Adipose tissue (tissue), 3 donors: ENCODE data around the gene SUFU. TPM values are rescaled to one million over a fixed set of nuclear protein-coding genes. Genes with fewer than 3 reads are reported as not detected.
"Not testable (repeated sequence)": the region's sequence is repeated elsewhere in the genome, so short reads cannot be mapped to it uniquely, and the experiment has no call there.

ENCODE experiments used
- H3K27ac ChIP-seq: one replicate; pipeline ENCODE4 v1.5.1; 2013; ENCODE audit warnings: low read depth, low read length
- WGBS, 3 donors: extraction: QIAGEN DNeasy Blood & Tissue Kit; methylation state at CpG; one replicate each; pipeline ENCODE4 v1.1.7; 2013; 5-methylcytosine and 5-hydroxymethylcytosine counted together
- polyA plus RNA-seq, 3 donors: library from polyadenylated mRNA; stranded (reverse); fragments of 200-250 nt; gene quantifications; one replicate each; pipeline ENCODE4 v1.2.3, GENCODE V29; 2013
- donor health status: healthy with polysubstance abuse.
- donor health status: Bipolar disorder and iron deficiency.
- donor health status: healthy.

SUFU gene
- 1 to 10 TPM; 2.7 to 5.3 (median 3.6) TPM for polyA plus RNA-seq

DNA sequence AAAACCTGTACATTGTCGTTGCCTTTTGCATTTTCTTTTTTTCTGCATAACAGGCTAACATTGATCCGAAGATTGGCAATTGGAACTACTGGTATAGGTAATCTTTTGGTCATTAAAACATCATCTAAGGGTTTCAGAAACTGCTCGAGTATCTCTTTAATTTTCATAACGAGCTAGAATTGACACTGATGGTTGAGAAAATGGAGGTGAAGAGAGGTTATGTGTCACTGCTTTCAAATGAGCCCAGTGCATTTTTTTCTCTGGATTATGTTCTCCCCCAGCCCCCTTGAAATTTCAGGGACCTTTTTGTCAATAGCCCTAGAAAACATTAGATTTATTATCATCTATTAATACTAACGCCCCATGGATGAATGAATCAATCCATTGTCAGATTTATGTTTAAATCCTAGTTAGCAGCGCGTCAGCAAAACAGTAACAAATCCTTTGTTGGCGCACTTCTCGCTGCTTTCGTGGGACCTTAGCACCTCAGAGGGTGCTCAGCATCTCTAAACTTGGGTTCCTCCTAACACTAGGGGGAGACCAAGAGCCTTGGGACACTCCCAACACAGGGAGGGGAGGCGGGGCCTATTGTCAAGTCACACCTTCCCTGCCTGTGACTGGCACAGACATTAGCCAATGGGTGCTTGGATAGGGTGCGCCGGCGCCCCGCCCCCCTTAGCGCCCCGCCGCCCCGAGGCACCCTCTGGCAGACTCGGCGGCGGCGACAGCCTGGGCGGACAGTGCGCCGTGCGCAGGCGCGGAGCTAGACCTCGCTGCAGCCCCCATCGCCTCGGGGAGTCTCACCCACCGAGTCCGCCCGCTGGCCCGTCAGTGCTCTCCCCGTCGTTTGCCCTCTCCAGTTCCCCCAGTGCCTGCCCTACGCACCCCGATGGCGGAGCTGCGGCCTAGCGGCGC is at the start of gene SUFU:
TSS of gene SUFU (plus strand) at position 709 of the 915 bp plus-strand sequence. CDS start at position 890, 181 bp downstream.
- WGBS, 3 donors = 1% methylated on average over 38 to 44 of the region's 44 CpGs
- H3K27ac ChIP-seq = no peak within 1 kb of the TSS

DNA sequence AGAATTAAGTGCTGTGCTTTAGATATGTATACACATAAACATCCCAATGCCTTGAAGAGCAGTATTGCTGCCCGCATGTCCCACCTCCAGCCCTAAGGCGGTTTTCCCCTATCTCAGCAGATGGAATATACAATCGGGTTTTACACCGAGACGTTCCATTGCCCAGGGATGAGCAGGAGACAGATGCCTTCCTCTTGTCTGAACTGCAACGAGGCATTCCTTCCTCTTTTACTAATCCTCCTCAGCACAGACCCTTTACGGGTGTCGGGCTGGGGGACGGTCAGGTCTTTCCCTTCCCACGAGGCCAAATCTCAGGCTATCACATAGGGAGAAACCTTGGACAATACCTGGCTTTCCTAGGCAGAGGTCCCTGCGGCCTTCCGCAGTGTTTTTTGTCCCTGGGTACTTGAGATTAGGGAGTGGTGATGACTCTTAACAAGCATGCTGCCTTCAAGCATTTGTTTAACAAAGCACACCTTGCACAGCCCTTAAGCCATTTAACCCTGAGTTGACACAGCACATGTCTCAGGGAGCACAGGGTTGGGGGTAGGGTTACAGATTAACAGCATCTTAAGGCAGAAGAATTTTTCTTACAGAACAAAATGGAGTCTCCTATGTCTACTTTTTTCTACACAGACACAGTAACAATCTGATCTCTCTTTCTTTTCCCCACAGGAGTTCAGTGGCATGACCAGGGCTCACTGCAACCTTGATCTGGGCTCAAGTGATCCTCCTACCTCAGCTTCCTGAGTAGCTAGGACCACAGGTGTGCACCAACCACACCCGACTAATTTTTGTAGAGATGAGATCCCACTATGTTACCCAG is 48.9 kb upstream of the SUFU start:
- H3K27ac ChIP-seq = not testable (repeated sequence)
- 67 to 78% (median 76%) methylated on average over 13 of the region's 13 CpGs for WGBS, 3 donors

DNA sequence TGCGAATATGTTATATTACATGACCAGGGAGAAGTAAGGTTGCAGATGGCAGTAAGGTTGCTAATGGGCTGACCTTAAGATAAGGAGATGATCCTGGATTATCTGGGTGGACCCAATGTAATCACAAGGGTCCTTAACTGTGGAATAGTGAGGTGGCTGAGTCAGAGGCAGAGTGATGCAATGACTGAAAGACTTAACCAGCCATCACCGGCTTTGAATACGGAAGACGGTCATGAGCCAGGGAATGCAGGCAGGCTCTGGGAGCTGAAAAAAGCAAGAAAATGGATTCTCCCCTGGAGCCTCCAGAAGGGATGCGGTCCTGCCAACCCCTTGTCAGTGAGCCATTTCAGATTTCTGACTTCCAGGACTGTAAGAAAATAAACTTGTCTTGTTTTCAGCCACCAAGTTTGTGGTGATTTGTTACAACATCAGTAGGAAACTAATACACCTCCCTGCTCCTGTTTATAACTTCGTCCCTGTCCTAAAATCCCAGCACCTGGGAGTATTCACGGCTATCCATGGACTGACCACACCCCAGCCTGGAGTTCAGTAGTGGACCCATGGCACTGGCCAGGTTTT is 47.8 kb upstream of the SUFU start:
- H3K27ac ChIP-seq = no peak overlapping the region
- 56 to 80% (median 65%) methylated on average over 7 of the region's 7 CpGs for whole genome bisulfite sequencing, 3 donors

DNA sequence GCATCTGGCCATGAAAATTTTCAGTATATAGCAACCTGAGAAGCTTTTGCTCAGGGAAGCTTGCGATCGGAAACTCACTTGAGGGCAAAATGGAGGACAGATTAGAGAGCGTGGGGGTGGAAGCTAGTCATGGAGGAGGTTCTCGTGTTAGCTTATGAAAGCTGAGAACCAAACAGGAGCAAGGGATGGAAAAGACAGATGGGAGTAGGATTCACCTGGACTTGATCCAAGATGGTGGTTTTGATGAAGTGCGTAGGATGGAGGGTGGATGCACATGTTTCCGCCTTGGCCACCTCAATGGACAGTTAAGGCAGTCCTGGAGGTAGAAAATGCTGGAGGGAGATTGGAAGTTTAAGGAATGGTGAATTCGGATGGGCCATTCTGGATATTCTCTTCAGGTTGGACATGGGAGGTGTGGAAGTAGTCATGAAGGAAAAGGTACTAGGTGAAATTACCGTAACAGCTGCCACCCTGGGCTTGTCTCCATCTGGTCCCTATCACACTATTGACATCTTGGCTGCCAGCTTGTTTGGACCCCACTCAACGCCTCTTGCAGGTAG is 46.1 kb upstream of the SUFU start:
- no peak overlapping the region for H3K27ac ChIP-seq
- WGBS, 3 donors = 82 to 89% (median 85%) methylated on average over 9 of the region's 9 CpGs

DNA sequence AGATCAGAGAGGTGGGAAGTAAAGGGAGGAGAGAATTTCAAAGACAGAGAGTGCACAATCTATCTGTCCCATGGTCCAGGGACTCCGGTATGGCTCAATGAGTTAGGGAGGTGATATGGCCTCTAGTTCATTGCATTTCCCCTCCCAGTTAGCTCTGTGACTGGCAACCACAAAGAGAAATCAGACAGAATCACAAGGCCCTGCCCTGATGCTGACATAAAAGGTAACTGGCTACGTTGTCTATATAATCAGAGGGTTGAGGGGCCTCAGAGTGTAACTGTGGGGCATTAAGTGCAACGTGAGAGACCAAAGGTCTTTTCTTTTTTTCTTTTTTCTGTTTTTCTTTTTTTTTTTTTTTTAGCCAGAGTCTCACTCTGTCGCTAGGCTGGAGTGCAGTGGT is 45.1 kb upstream of the SUFU start:
- no peak overlapping the region for H3K27ac ChIP-seq
- 78 to 84% (median 81%) methylated on average over 4 of the region's 4 CpGs for WGBS, 3 donors

DNA sequence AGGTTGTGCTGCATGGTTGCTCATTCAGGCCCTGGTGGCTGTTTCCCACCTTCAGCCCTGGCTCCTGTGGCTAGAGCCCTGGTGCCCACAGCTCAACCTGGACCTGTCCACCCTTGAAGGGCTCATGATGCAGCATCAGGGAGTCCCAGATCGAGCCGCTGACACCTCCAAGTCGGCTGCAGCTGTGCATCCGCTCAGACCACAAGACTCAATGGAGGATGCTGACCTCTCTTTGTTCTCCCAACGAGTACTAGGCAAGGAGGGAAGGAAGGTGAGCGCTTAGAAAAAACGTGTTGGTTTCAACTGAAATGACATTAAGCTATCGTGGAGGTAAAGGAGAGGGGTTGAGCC is 43.0 kb upstream of the SUFU start:
- whole genome bisulfite sequencing, 3 donors = 19 to 24% (median 21%) methylated on average over 7 to 8 of the region's 8 CpGs
- H3K27ac ChIP-seq = no peak overlapping the region

DNA sequence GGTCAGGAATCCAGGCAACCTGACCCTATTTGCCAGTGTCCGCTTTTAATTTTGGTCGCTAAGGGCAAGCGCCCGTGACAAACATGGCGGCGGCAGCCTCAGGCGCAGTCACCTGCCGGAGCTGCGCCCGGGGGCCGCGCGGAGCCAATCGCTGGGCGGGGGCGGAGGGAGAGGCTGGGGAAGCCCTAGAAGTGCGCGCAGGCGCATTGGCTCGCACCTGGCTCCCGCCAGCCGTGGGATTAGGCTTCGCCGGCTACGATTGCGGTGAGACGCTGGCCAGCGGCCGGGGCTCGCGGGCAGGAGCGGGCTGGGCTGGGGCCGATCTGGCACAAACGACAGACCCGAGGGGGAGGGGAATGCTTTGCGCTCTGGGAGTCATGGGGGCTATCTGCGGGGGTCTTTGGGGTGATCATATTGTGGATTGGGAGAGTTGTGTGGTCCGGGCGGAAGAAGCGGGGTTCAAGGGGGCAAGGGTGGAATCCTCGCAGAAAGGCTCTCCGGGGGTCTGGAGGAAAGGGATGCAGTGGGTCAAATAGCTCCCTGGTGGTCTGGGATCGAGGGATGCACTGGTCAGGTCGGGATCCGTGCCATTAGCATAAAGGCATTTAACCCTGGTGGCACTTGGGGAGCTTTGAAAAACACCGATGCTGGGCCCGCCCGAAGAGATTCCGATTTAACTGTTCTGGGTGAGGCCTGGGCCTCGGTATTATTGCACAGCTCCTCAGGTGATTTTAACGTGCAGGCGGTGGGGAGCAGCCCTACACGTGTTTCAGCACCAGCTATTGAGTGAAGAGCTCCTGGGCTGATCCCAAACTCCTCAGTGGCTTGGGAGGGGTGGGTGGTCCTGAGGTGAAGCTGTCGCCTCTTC is 42.4 kb upstream of the SUFU start:
- H3K27ac ChIP-seq = no peak overlapping the region
- 3 to 5% (median 4%) methylated on average over 47 to 54 of the region's 54 CpGs for WGBS, 3 donors

DNA sequence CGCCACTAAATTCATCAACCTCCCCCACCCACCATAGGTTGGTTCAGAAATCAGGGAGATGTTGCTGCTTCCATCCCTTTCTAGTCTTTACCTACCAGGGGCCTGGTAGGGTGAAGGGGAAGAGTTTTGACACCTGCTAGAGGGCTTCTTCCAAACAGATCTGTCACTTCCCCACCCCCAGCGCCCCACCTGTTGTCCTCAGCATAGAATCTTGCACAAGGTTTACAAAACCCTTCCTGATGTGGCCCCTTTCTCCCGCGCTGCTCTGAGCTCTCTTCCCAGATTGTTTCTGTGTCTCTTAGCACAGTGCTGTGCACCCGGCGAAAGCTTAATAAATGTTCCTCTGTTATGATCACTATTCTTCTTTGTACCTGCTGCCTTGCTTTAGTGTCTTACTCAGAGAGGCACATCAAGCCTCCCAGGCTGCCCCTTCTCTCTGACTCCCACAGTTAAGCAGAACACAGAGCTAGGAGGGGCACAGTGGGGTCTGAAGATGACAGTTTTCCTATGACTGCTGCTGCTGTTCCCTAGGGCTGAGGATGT is 41.2 kb upstream of the SUFU start:
- WGBS, 3 donors = 60 to 85% (median 68%) methylated on average over 6 of the region's 6 CpGs
- H3K27ac ChIP-seq = no peak overlapping the region

DNA sequence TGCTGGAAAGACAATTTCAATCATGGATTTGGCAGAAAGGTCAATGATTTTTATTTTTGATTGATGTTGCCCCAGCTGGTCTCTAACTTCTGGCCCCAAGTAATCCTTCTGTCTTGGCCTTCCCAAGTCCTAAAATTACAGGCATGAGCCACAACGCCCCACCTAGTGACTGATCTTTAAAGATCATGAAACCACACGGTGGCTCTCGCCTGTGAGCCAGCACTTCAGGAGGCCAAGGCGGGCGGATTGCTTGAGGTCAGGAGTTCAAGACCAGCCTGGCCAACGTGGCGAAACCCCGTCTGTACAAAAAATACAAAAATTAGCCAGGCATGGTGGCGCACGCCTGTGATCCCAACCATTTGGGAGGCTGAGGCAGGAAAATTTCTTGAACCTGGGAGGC is 39.8 kb upstream of the SUFU start:
- 87 to 90% (median 88%) methylated on average over 10 of the region's 10 CpGs for WGBS, 3 donors
- H3K27ac ChIP-seq = no peak overlapping the region

DNA sequence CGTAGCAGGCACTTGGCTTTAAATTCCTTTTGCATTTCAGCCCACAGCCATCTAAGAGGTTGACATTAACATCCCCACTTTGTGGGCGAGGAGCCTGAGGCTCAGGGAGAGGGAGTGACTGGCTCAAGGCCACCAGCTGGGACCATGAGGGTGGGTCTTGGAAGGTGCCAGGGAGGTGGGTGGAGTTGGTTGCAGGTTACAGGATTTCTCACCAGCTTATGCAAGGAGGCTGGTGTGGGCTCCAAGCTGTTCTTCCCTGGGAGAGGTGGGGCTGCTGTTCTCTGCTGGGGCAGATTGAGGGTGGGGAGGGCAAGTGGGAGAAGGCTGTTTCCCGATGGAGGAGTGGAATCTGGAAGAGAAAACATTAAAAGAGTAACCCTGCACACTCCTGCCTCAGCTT is 38.3 kb upstream of the SUFU start:
- 47 to 69% (median 68%) methylated on average over 3 of the region's 3 CpGs for WGBS, 3 donors

DNA sequence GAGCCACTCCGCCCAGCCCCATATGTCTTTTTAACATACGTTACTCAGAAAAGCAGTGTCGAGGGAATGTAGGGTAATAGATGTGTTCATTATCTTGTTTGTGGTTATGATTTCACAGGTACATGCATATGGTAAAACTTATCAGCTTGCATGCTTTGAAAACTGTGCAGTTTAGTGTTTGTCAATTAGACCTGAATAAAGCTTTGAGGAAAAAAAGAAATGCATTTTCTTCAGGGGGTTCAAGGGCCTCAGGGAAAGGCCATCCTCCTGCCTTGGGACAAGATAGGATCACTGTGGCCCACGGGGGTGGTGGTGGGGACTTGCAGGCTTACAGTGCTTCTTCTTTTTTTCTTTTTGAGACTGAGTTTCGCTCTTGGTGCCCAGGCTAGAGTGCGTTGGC is 36.5 kb upstream of the SUFU start:
- WGBS, 3 donors = 71 to 88% (median 83%) methylated on average over 6 of the region's 6 CpGs
- H3K27ac ChIP-seq = no peak overlapping the region

More for the DNA sequence above, 38.3 kb upstream of the SUFU start:
- H3K27ac ChIP-seq = no peak overlapping the region

DNA sequence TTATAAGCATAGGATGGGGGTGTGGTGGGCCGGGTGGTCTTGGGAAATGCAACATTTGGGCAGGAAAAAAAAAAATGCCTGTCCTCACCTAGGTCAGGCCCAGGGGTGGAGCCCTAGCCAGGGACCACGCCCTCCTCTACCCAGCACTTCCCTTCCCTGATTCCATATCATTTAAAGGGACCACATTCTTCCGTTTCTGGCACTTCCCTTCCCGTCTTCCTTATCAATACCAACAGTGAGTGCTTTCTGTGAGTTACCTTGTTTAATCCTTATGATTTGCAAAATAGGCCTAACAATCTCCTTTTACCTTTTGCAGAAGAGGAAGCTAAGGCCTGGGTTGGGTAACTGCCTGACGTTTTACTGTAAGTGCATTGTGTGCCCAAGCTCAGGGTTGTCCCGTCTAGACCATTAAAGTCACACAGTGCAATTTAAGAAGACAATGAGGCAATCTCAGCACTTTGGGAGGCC is 35.8 kb upstream of the SUFU start:
- WGBS, 3 donors = 30 to 43% (median 38%) methylated on average over 6 of the region's 6 CpGs
- no peak overlapping the region for H3K27ac ChIP-seq

DNA sequence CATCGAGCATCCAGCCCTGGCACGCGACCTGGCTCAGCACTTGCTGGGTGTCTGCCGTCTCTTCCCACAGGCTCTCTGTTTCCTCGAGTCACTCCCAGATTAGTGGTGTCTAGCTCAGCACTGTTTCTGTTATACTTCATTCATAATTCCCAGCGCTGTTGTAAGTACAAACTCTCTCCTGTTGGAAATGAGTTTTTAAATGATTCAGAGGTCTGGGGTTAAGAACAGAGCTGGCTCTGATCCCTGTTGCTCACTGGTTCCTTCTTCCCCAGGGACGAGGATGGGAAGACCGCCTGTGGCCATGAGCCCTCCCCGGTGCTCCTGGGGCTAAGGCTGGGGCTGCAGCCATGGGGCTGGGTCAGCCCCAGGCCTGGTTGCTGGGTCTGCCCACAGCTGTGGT is 35.1 kb upstream of the SUFU start:
- 52 to 86% (median 64%) methylated on average over 9 of the region's 9 CpGs for WGBS, 3 donors
- no peak overlapping the region for H3K27ac ChIP-seq

DNA sequence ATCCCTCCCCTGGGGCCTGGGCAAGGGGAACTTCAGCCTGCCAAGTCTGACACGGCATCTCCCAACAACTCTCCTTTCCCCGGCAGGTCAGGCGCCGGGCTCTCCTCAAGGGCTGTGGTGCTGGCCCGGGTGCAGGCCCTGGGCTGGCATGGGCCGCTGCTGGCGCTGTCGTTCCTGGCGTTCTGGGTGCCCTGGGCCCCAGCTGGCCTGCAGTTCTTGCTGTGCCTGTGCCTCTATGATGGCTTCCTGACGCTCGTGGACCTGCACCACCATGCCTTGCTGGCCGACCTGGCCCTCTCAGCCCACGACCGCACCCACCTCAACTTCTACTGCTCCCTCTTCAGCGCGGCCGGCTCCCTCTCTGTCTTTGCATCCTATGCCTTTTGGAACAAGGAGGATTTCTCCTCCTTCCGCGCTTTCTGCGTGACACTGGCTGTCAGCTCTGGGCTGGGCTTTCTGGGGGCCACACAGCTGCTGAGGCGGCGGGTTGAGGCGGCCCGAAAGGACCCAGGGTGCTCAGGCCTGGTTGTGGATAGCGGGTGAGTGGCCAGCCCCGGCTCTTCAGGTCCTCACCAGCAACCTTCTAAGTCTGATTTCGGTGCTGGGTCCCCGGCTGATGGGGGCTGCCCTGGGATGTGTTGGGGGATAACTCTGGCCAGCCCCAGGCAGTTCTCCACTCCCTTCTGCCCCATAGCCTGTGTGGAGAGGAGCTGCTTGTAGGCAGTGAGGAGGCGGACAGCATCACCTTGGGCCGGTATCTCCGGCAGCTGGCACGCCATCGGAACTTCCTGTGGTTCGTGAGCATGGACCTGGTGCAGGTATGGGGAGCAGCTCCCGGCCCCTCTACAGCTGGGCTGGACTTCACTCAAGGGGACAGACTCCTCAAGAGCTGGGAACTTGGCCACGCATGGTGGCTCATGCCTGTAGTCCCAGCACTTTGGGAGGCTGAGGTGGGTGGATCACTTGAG is 32.9 kb upstream of the SUFU start:
- H3K27ac ChIP-seq = no peak overlapping the region
- 92 to 95% (median 94%) methylated on average over 34 to 36 of the region's 36 CpGs for WGBS, 3 donors

DNA sequence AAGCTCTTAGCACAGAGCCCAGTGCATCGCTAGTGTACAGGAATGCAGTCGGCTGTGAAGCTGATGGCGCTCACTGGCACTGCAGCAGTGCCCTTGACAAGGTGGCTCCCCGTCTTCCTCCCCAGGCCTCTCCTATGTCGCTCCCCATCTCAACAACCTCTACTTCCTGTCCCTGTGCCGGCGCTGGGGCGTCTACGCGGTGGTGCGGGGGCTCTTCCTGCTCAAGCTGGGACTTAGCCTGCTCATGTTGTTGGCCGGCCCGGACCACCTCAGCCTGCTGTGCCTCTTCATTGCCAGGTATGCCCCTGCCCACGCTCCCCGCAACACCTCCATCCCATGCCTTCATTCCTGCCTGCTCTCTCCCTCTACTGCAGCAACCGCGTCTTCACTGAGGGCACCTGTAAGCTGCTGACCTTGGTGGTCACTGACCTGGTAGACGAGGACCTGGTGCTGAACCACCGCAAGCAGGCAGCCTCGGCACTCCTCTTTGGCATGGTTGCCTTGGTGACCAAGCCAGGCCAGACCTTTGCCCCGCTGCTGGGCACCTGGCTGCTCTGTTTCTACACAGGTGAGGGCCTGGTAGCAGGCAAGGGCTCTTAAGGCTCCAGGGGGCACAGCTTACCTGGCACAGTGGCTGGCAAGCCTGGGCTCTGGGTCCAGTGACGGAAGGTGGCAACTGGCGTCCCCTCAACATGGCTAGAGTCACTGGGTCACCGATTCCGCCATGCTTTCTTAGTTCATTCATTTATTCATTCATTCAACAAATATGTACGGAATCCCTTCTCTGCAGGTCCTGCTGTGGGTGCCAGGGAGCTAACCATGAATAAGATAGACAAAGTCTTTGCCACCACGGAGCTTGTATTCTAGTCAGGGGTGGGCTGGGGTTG is 30.1 kb upstream of the SUFU start:
- WGBS, 3 donors = 82 to 85% (median 85%) methylated on average over 27 of the region's 27 CpGs
- no peak overlapping the region for H3K27ac ChIP-seq
